GM21529 (cell line): ENCODE data around the gene TMEM59.
"Not testable (repeated sequence)": the region's sequence is repeated elsewhere in the genome, so short reads cannot be mapped to it uniquely, and the experiment has no call there.

Experiments
- ATAC-seq: cut with Tn5 transposase; IDR thresholded peaks from one replicate; pipeline ENCODE4 v1.9.1; 2021; ENCODE audit not compliant: unreplicated experiment

TMEM59 gene

GRCh38 chr1:54013393-54014008 is 39.5 kb downstream of the TMEM59 start:
- no peak for ATAC-seq

- no peak for ATAC-seq
Observed at GRCh38 chr1:54012863-54013262, 40.1 kb downstream of the TMEM59 start.

DNA sequence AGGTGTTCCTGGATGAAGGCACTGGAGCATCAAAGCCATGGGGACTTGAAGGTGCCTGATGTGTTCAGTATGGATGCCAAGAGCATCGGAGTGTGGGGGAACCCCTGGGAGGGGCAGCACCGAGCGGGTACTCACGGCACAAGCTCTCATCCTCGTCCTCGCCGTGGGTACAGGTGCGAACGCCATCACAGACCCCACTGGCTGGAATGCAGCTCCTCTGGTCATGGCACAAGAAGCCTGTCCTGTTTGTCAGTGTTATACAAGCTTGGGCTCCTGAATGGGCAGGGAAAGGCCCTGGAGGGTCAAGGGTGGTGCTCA is 41.0 kb downstream of the TMEM59 start:
- ATAC-seq, result no peak

DNA sequence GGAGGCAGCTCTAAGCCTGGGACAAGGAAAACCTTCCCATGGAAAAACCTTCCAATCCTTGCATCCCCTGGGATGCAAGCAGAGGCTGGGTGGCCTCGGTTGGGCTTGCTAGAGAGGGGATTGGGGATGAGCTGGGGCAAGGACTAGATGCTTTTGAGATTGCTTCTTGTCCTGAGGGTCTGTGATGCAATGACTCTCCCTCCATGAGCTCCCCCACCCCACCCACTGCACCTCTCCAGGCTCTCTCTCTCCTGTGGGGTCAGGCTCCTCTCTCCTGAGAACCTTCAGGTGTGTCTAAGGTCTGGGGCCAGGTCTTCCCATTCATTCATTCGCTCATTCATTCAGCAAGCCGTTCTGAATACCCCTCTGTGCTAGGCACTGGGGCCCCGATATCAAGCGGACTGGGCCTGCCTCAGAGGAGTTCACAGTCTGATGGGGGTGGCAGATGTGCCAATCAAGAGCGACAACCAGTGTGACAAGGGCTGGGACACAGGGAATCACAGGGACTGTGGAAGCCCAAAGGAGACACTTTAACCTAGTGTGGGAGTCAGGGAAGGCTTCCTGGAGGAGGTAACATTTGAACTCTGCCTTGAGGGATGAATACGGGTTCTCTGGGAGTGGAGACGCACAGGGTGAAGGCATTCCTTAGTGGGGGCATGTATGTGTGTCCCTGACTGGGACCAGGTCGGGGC is 41.5 kb downstream of the TMEM59 start:
- ATAC-seq, result no peak

DNA sequence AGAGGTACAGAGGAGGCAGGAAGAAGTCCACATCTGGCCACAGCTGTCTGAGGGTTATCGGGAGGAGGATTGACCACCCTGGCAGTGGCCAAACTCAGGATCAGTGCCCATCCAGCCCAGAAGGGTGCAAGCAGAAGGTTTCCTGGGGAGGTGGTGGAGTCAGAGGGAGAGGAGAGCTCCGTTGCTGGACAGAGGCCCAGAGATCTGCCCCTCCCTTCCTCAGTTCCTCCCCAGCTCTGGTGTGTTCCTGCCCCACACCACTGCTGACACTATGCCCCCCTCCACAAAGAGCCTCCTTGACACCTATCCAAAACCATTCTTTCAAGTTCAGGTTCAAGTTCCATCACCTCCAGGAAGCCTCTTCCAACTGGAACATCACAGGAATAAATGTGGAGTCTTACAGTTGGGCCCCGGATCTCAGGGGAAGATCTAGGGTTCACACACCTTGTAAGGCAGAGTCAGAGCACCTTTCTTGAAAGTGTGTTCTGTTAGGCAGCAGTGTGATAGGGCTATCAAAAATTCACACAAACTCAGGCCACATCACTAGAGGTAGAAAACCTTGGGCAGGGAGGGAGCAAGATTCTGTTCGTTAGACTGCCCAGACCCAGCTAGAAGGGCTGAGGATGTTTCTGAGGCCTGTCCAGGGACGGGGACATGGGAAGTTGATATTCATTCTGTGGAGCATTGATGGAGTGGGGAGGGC is 42.4 kb downstream of the TMEM59 start:
- ATAC-seq, result no peak

DNA sequence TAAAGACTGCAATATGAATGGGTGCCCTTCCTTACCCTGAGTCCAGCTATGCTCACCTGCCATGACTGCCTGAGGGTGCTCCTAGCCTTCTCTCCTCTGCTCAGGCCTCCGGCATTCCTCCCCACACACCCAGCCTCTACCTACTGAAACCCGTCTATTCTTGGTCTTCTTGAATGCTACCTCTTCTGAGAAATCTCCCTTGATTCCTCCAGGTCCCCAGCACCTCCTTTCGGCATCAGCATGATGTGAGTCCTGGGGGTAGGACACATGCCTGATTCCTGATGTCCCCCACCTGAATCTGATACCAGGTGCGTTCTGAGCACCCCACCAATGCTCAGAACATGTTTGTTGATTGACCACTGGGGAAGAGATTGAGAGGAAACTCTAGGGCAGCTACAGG is 43.6 kb downstream of the TMEM59 start:
- no peak for ATAC-seq

DNA sequence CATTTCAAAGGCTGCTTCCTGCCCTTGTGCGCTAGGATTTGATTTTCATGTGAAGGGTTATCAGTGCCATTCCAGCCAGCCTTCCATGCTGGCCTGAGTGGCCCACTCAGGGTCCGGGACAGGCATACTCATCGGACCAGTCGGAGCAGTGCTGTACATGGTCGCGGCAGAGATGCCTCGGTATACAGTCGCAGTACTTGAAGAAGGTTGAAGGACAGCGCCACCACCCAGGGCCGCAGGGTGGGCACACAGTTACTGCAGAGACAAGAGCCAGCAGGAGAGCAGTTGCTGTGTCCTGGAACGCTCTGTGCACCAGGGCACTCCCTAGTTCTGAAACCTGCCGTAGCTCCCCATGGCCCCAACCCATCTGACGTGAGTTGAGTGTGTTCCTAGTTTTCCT is 44.1 kb downstream of the TMEM59 start:
- no peak for ATAC-seq

- no peak for ATAC-seq
Observed at GRCh38 chr1:54007613-54008012, 45.4 kb downstream of the TMEM59 start.

DNA sequence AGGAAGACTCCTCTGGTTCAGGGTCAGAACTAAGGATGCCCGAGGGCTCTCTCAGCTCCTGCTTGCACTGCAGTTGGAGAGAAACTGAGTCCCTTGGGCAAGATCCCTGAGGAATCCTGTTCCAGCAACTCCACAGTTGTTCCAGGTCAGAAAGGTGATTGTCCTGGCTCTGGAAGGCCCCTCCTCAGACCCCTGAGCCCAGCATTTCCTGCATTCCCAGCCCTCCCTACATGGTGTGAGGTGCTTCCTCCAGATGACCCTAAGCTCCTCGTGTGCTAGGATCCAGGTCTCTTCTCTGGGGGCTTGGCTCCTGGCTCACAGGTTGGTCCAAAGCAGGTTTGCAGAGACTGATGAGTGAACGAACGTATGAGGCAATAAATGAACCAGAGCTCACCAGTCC is 46.5 kb downstream of the TMEM59 start:
- ATAC-seq, result no peak

GRCh38 chr1:54004481-54005049 is 48.4 kb downstream of the TMEM59 start:
- ATAC-seq, result no peak

DNA sequence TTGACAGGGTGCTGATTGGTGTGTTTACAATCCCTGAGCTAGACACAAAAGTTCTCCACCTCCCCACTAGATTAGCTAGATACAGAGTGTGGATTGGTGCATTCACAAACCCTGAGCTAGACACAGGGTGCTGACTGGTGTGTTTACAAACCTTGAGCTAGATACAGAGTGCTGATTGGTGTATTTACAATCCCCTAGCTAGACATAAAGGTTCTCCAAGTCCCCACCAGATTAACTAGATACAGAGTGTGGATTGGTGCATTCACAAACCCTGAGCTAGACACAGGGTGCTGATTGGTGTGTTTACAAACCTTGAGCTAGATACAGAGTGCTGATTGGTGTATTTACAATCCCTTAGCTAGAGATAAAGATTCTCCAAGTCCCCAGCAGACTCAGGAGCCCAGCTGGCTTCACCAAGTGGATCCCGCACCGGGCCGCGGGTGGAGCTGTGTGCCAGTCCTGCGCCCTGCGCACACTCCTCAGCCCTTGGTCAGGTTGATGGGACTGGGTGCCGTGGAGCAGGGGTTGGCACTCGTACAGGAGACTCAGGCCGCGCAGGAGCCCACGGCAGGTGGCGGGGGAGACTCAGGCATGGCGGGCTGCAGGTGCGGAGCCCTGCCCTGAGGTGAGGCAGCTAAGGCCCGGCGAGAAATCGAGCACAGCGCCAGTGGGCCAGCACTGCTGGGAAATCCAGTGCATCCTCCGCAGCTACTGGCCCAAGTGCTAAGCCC is 49.1 kb downstream of the TMEM59 start:
- ATAC-seq, result not testable (repeated sequence)

DNA sequence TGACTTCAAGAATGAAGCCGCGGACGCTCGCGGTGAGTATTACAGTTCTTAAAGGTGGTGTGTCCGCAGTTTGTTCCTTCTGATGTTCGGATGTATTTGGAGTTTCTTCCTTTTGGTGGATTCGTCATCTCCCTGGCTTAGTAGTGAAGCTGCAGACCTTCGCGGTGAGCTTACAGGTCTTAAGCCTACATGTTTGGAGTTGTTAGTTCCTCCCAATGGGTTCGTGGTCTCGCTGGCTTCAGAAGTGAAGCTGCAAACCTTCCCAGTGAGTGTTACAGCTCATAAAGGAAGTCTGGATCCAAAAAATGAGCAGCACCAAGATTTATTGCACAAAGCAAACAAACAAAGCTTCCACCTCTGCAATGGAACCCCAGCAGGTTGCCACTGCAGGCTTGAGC is 49.8 kb downstream of the TMEM59 start:
- no peak for ATAC-seq

GRCh38 chr1:54002544-54003248 is 50.3 kb downstream of the TMEM59 start:
- ATAC-seq, result no peak

DNA sequence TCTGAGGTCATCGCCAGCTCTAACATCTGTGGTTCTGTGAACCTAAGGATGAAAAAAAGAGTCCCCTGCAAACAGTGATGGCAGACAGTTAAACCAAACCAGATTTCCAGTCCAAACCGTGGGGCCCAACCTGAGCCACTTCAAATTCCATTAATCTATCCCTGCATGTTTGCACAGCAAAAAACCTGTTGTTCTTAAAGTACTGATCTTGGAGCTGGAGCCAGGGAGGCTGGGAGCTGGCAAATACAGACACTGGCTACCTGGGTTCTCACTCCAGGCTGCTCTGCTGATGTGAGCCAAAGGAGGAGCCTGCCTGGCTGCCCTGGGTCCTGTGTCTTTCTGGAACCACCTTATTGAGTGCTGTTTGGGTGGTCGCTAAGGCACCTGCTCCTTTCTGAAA is 51.4 kb downstream of the TMEM59 start:
- no peak for ATAC-seq

DNA sequence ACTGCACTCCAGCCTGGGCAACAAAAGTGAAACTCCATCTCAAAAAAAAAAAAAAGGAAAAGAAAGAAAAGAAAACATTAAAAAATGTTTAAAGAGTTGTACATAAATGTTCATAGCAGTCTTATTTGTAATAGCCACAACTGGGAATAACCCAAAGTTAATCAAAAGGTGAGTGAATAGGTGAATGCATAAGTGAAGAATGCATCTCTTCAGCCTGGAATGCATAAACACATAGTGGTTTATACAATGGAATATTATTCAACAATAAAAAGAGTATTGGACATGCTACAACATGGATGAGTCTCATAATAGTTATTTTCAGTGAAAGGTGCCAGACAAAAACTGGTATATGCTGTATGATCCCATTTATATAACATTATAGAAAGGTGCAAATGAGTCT is 53.1 kb downstream of the TMEM59 start:
- no peak for ATAC-seq

DNA sequence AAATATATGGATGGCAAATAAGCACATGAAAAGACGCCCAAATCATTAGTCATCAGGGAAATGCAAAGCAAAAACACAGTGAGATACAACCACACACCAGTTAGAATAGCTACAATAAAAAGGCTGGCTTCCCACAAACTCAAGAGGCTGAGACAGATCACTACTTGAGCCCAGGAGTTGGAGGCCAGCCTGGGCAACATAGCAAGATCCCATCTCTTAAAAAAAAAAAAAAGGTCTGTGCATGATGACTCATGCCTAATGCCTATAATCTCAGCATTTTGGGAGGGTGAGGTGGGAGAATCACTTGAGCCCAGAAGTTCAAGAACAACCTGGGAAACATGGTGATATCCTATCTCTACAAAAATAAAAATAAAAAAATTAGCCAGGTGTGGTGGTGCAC is 54.8 kb downstream of the TMEM59 start:
- ATAC-seq, result no peak

- no peak for ATAC-seq
Observed at GRCh38 chr1:53995683-53996082, 57.3 kb downstream of the TMEM59 start.

GRCh38 chr1:53994516-53994915 is 58.5 kb downstream of the TMEM59 start:
- not testable (repeated sequence) for ATAC-seq

DNA sequence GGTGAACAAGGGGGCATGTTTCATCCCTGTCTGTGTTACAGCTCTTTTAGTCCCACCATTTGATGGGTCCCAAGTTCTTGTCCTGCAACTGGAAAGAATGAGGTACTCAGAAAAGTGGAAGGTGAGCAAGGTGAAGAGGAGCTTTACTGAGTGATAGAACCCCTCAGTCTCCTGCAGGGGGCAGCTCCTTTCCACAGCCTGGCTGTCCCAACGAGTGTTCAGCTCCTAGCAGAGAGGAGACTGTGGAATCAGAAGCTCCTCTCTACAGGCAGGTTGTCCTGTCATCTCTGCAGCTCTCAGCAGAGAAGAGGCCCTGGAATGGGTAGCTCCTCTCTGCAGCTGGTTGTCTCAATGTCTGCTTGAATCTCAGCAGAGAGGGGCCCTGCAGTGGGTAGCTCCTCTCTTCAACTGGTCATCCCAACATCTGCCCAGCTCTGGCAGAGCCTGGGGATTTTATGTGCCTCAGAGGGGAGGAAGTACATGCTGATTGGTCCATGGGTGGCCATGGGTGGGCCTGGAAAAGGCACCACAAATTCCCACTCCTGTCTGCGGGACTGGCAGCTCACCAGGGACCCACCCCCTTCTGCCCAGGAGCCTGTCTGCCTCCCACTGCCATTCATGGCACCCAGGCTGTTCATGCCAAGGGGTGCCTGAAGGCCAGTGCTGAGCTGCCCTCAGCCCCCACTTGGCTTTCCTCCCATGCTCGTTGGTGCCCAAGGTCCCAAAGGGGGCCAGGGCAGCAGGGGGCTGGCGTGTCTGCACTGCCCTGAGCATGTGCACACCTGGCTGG is 60.7 kb downstream of the TMEM59 start:
- no peak for ATAC-seq

DNA sequence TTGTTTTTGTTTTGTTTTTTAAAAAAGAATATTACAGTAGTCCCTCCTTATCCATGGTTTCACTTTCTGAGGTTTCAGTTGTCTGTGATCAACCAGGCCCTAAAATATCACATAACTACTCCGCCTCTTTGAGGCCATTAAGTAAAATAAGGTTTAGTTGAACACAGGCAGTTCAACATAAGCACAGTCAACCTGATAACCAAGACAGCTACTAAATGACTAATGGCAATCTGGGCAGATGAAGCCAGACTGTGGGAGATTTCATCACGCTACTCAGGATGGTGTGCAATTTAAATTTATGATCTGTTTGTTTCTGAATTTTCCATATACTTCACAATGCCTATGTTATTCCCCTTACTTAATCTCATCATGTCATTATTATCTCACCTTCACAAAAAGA is 65.1 kb downstream of the TMEM59 start:
- ATAC-seq, result no peak
